ENCODE results near the gene HOTAIR.
A peak's percentile ranks its signal among the peaks of the same experiment; 100 is the strongest.

HOTAIR gene

GRCh38 chr12:53955776-53956250, 18.9 kb downstream of the HOTAIR start:
- DNase-seq, result no peak

GRCh38 chr12:53955036-53955775, 19.5 kb downstream of the HOTAIR start:
- no peak for DNase-seq

- DNase-seq, result no peak
These were observed 20.1 kb downstream of the HOTAIR start, which contains the start of gene HOXC12 for GRCh38 chr12:53954694-53955035. Gene HOXC12, plus strand, starts transcription at chr12:53954903. Its CDS starts 27 bp downstream, at chr12:53954930.

- DNase-seq, result no peak
These were observed 20.7 kb downstream of the HOTAIR start for GRCh38 chr12:53953831-53954693.

- DNase-seq, result no peak
These were observed 21.7 kb downstream of the HOTAIR start for GRCh38 chr12:53952871-53953734.

- no peak for DNase-seq
These were observed 22.4 kb downstream of the HOTAIR start for GRCh38 chr12:53952335-53952694.

GRCh38 chr12:53951577-53952334, 23.0 kb downstream of the HOTAIR start:
- DNase-seq, result no peak

- no peak for DNase-seq
These were observed 23.8 kb downstream of the HOTAIR start for GRCh38 chr12:53950789-53951576.

- no peak for DNase-seq
These were observed 24.3 kb downstream of the HOTAIR start for GRCh38 chr12:53950437-53950773.

GRCh38 chr12:53949631-53950436, 24.9 kb downstream of the HOTAIR start:
- peak; percentile 46 for DNase-seq

- DNase-seq, result no peak
These were observed 25.8 kb downstream of the HOTAIR start for GRCh38 chr12:53948650-53949593.

GRCh38 chr12:53947743-53948142, 27.0 kb downstream of the HOTAIR start:
- no peak for DNase-seq

- no peak for DNase-seq
These were observed 29.6 kb downstream of the HOTAIR start for GRCh38 chr12:53944907-53945847.

- no peak for DNase-seq
These were observed 30.5 kb downstream of the HOTAIR start for GRCh38 chr12:53944209-53944608.

GRCh38 chr12:53942467-53942997, 32.2 kb downstream of the HOTAIR start:
- no peak for DNase-seq

GRCh38 chr12:53941750-53942149, 33.0 kb downstream of the HOTAIR start:
- no peak for DNase-seq

- no peak for DNase-seq
These were observed 33.6 kb downstream of the HOTAIR start for GRCh38 chr12:53941187-53941586.

GRCh38 chr12:53940443-53941014, 34.2 kb downstream of the HOTAIR start:
- DNase-seq, result no peak

All from NCI-H1092 (cell line).